ENCODE measurements around the gene UBP1.
"Not testable (repeated sequence)": the region's sequence is repeated elsewhere in the genome, so short reads cannot be mapped to it uniquely, and the experiment has no call there.

Gene UBP1, protein sequence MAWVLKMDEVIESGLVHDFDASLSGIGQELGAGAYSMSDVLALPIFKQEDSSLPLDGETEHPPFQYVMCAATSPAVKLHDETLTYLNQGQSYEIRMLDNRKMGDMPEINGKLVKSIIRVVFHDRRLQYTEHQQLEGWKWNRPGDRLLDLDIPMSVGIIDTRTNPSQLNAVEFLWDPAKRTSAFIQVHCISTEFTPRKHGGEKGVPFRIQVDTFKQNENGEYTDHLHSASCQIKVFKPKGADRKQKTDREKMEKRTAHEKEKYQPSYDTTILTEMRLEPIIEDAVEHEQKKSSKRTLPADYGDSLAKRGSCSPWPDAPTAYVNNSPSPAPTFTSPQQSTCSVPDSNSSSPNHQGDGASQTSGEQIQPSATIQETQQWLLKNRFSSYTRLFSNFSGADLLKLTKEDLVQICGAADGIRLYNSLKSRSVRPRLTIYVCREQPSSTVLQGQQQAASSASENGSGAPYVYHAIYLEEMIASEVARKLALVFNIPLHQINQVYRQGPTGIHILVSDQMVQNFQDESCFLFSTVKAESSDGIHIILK

DNA sequence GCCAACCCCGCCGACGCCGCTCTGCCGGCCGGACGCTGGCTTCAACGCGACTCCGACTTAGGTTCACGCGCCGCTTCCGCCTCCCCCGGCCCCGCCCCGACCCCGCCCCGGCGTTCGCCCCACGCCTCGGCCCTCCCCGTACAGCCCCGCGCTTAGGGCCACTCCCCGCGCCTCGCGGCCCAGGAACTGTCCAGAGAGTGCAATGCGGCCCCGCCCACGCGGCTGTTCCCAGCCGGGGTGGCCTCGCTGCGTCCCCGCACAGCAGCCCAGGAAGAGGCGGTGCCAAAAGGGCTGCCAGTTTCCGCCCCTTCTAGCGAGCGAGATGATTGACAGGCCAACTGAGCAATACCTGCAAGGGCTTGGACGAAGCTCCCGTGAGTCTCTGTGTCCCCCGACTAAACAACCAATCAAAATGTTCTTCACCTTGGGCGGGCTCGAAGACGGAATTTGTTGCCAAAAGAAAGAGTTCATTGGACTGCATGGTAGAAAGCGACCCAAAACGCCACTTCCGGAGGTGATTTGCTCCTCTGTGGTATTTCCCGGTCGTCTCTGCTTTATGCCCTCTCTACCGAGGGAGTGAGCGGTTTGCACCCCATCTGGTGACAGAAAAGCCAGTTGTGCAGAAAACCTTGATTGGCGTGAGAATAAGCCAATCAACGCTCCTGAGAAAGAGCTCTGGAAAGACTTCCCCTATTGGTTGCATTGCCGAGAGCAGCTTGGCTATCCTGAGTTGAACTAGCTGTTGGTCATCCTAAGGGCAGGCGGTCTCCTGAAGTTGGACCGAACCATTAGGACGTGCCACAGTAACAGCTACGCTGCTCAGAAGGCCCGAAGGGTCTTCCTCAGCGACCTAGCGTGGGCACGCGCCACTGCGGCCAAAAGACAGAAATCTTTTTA lies at the start of gene UBP1:
TSS of gene UBP1 (minus strand) at position 78 of the 897 bp plus-strand sequence. CDS start 557 bp downstream, outside the sequence.
- Mint-ChIP-seq H3K27me3 (no peaks in the 10 kb centered on the region), H3K9me3 (no peaks in the 10 kb centered on the region), H3K4me3 (peak within 1 kb of the TSS; percentile 99), H3K27ac (ENCODE audit: low read depth) (peak within 1 kb of the TSS; percentile 100), H3K36me3 (ENCODE audit: insufficient read depth) (peaks cover 18% of the 10 kb centered on the region), H3K4me1 (peaks cover 44% of the 10 kb centered on the region)
- DNase-seq (ENCODE audit: low spot score in 2 of 2) (peak; percentile 90 to 95), ATAC-seq (replicated peaks; ENCODE audit: extremely low read depth, poor library complexity, severe bottlenecking) (peak; percentile 84)

DNA sequence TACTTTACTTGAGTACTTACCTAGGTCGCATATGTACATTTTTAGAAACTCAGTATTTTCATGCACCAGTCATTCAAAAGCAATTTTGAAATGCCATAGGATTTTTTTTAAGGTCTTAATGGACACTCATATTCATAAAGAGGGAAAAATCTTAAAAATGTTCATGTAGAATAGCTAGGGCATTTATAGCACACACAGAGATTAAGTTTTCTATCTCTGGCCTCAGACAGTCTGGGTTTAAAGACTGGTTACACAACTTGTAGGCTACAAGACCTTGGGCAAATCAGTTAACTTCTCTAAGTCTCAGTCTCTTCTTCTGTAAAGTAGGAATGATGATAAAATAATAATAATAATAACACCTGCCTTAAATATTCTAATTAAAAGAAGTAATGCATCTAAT lies 48.5 kb upstream of the UBP1 start:
- no peaks in the 10 kb centered on the region for H3K9me3 Mint-ChIP-seq
- H3K4me3 Mint-ChIP-seq, result no peak overlapping the region
- H3K4me1 Mint-ChIP-seq, result no peaks in the 10 kb centered on the region
- no peaks in the 10 kb centered on the region for H3K36me3 Mint-ChIP-seq (ENCODE audit: insufficient read depth)
- no peaks in the 10 kb centered on the region for H3K27me3 Mint-ChIP-seq
- H3K27ac Mint-ChIP-seq (ENCODE audit: low read depth), result no peak overlapping the region
- DNase-seq (ENCODE audit: low spot score in 2 of 2) (no peak), ATAC-seq (replicated peaks; ENCODE audit: extremely low read depth, poor library complexity, severe bottlenecking) (no peak)

DNA sequence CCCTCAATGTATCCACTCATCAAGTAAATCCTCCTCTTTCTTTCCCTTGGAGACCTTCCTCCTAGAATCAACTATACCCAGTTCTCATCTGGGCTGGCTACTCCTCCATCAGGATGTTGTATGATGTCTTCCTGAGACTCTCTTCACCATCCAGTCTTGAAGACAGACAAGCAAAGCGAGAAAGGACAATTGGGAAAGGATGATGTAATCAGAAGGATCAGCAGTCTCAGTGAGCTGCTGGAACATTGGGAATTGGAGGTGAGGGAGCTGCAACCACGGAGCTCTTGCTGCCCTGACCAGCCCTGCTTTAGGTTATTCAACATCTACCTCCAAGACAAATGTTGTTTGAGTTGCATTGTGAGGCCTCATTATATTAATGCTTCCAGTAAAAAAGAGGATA lies 48.0 kb upstream of the UBP1 start:
- H3K4me1 Mint-ChIP-seq, result no peaks in the 10 kb centered on the region
- no peaks in the 10 kb centered on the region for H3K36me3 Mint-ChIP-seq (ENCODE audit: insufficient read depth)
- H3K27ac Mint-ChIP-seq (ENCODE audit: low read depth), result no peak overlapping the region
- ATAC-seq (replicated peaks; ENCODE audit: extremely low read depth, poor library complexity, severe bottlenecking) (no peak), DNase-seq (ENCODE audit: low spot score in 2 of 2) (no peak)
- H3K9me3 Mint-ChIP-seq, result no peaks in the 10 kb centered on the region
- no peak overlapping the region for H3K4me3 Mint-ChIP-seq
- no peaks in the 10 kb centered on the region for H3K27me3 Mint-ChIP-seq

DNA sequence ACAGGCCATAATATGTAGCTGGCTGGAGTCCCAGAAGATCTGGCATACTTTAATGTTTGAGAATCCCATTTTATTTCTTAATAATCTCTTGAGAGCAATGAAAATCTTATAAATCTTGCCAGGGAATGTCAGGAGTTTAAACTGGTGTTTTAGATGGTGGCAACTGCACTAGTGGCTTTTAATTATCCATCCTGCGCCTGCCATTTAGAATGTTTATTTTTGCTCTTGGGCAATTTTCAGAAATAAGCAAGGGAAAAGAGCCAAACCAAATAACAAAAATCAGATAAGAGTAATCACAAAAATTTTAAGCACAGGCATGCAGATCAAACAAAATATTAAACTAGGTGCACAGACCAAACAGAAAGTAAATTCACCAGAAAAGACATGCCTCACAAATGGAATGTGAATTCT lies 41.9 kb upstream of the UBP1 start:
- Mint-ChIP-seq H3K4me3 (no peak overlapping the region), H3K4me1 (no peaks in the 10 kb centered on the region), H3K27ac (ENCODE audit: low read depth) (no peak overlapping the region), H3K27me3 (no peaks in the 10 kb centered on the region), H3K9me3 (no peaks in the 10 kb centered on the region), H3K36me3 (ENCODE audit: insufficient read depth) (no peaks in the 10 kb centered on the region)
- no peak for ATAC-seq (replicated peaks; ENCODE audit: extremely low read depth, poor library complexity, severe bottlenecking)
- no peak for DNase-seq (ENCODE audit: low spot score in 2 of 2)

DNA sequence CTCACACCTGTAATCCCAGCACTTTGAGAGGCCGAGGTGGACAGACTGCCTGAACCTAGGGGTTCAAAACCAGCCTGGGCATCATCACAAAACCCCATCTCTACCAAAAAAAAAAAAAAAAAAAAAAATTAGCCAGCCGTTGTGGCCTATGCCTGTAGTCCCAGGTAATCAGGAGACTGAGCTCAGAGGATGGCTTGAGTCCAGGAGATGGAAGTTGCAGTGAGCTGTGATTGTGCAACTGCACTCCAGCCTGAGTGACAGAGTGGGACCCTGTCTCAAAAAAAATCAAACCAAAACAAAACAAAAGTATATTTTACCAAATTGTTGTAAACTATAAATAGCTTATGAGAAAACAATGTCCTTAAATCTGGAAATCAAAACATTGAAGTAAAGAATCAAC lies 34.7 kb upstream of the UBP1 start:
- Mint-ChIP-seq H3K27me3 (no peaks in the 10 kb centered on the region), H3K9me3 (no peaks in the 10 kb centered on the region), H3K27ac (ENCODE audit: low read depth) (no peak overlapping the region), H3K36me3 (ENCODE audit: insufficient read depth) (no peaks in the 10 kb centered on the region), H3K4me3 (no peak overlapping the region), H3K4me1 (no peaks in the 10 kb centered on the region)
- ATAC-seq (replicated peaks; ENCODE audit: extremely low read depth, poor library complexity, severe bottlenecking), result no peak
- no peak for DNase-seq (ENCODE audit: low spot score in 2 of 2)

DNA sequence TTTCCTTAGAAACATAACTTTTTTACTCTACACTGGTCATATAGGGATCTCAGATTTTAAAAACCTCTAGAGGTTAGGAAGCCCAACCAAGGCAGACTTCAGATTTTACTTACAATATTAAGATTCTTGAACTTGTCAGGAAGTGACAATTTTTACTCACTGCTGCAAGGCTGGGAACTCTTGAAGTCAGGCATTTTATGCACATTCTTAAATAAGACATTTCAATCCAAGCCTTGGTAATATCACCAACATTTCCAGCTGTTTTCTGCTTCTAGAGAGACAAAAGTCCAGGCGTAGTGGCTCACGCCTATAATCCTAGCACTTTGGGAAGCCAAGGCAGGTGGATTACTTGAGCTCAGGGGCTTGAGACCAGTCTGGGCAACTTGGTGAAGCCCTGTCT lies 33.6 kb upstream of the UBP1 start:
- Mint-ChIP-seq H3K4me1 (no peaks in the 10 kb centered on the region), H3K9me3 (no peaks in the 10 kb centered on the region), H3K4me3 (no peak overlapping the region), H3K27me3 (no peaks in the 10 kb centered on the region), H3K27ac (ENCODE audit: low read depth) (no peak overlapping the region), H3K36me3 (ENCODE audit: insufficient read depth) (no peaks in the 10 kb centered on the region)
- DNase-seq (ENCODE audit: low spot score in 2 of 2) (no peak), ATAC-seq (replicated peaks; ENCODE audit: extremely low read depth, poor library complexity, severe bottlenecking) (no peak)

DNA sequence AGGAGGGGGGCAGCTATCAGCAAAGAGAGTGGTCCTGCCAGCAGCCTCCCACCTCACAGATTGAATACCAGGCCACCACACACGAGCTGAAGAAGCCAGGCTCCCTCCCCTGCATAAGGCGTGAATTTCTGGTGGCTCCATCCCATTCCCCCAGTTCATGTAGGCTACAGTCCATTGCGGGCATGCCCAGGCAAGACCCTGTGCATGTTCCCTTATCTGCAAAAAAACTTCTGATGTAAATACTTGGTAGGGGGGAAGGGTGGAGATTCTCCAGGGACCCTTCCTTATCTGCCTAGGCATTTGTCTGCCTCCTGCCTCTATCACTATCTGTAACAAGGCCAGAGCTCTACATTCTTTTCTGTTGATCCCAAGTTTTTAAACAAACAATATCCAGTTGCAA lies 27.6 kb upstream of the UBP1 start:
- ATAC-seq (replicated peaks; ENCODE audit: extremely low read depth, poor library complexity, severe bottlenecking) (no peak), DNase-seq (ENCODE audit: low spot score in 2 of 2) (no peak)
- Mint-ChIP-seq H3K4me1 (no peaks in the 10 kb centered on the region), H3K27ac (ENCODE audit: low read depth) (no peak overlapping the region), H3K4me3 (no peak overlapping the region), H3K9me3 (no peaks in the 10 kb centered on the region), H3K27me3 (no peaks in the 10 kb centered on the region), H3K36me3 (ENCODE audit: insufficient read depth) (peaks cover 1% of the 10 kb centered on the region)

DNA sequence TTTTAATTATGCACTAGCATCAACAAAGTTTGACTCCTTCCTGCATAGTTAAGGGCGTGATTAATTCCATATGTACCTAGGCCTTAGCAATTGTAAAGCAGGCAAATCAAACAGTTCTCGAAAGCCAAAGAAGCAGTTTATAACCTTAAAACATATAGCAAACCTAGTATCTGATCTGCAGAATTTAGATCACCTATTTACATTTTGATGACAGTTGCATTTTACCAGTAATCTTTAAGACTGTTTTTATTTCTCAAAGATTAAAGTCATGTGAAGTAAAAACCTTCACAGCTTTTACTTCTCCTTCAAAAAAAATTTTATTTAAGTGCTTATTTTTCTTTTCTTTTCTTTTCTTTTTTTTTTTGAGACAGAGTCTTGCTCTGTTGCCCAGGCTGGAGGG lies 20.9 kb upstream of the UBP1 start:
- no peaks in the 10 kb centered on the region for H3K27me3 Mint-ChIP-seq
- no peaks in the 10 kb centered on the region for H3K4me1 Mint-ChIP-seq
- H3K36me3 Mint-ChIP-seq (ENCODE audit: insufficient read depth), result no peaks in the 10 kb centered on the region
- H3K9me3 Mint-ChIP-seq, result no peaks in the 10 kb centered on the region
- no peak overlapping the region for H3K4me3 Mint-ChIP-seq
- H3K27ac Mint-ChIP-seq (ENCODE audit: low read depth), result no peak overlapping the region
- ATAC-seq (replicated peaks; ENCODE audit: extremely low read depth, poor library complexity, severe bottlenecking) (no peak), DNase-seq (ENCODE audit: low spot score in 2 of 2) (no peak)

DNA sequence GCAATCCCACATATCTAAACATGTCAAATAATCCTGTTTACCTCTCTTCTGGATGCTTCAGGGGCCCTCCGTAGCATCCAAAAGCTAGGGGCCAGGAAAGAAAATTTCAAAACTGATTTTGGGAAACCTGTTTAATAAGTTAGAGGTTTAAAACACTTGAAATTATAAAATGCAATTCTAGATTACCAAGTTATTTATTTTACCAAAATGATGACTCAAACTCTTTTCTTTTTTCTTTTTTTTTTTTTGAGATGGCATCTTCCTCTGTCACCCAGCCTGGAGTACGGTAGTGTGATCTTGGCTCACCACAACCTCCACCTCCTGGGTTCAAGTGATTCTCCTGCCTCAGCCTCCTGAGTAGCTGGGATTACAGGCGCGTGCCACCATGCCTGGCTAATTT lies 19.4 kb upstream of the UBP1 start:
- H3K27me3 Mint-ChIP-seq; H3K4me1 Mint-ChIP-seq; H3K4me3 Mint-ChIP-seq; DNase-seq (ENCODE audit: low spot score in 2 of 2); ATAC-seq (replicated peaks; ENCODE audit: extremely low read depth, poor library complexity, severe bottlenecking); H3K9me3 Mint-ChIP-seq; H3K27ac Mint-ChIP-seq (ENCODE audit: low read depth); H3K36me3 Mint-ChIP-seq (ENCODE audit: insufficient read depth): not testable (repeated sequence)

DNA sequence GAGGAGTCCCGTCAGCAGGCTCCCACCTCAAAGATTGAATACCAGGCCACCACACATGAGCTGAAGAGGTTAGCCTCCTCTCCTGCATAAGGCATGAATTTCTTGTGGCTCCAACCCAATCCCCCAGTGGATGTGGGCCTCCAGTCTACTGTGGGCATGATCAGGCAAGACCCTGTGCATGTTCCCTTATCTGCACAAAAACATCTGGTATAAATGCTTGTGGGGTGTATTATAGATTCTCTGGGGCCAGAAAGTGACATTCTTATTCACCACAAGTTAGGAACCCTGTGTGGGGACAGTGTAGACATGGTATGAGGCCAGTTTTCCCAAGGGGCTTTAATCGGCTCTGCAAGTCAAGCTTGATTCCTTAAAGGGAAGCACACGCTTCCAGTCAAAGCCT lies 18.2 kb upstream of the UBP1 start:
- H3K4me3 Mint-ChIP-seq, result no peak overlapping the region
- no peaks in the 10 kb centered on the region for H3K36me3 Mint-ChIP-seq (ENCODE audit: insufficient read depth)
- H3K27ac Mint-ChIP-seq (ENCODE audit: low read depth), result no peak overlapping the region
- H3K9me3 Mint-ChIP-seq, result no peaks in the 10 kb centered on the region
- no peak for DNase-seq (ENCODE audit: low spot score in 2 of 2)
- no peaks in the 10 kb centered on the region for H3K27me3 Mint-ChIP-seq
- no peak for ATAC-seq (replicated peaks; ENCODE audit: extremely low read depth, poor library complexity, severe bottlenecking)
- H3K4me1 Mint-ChIP-seq, result no peaks in the 10 kb centered on the region

DNA sequence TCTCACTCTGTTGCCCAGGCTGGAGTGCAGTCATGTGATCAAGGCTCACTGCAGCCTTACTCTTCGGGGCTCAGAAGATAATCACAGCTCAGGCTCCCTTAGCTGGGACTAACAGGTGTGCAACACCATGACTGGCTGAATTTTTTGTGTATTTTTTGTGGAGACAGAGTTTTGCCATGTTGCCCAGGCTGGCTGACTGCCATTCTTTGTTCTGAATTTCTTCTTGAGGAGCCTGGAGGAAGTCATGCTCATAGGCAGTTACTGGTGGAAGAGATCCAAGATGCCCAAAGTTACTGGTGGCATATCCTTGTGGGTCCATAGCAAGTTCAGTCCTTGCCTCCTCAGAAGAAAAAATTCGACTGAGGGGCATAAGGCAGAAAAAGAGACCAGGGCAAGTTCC lies 16.6 kb upstream of the UBP1 start:
- Mint-ChIP-seq H3K36me3 (ENCODE audit: insufficient read depth) (no peaks in the 10 kb centered on the region), H3K4me3 (no peak overlapping the region), H3K4me1 (no peaks in the 10 kb centered on the region), H3K9me3 (no peaks in the 10 kb centered on the region), H3K27ac (ENCODE audit: low read depth) (no peak overlapping the region), H3K27me3 (no peaks in the 10 kb centered on the region)
- no peak for ATAC-seq (replicated peaks; ENCODE audit: extremely low read depth, poor library complexity, severe bottlenecking)
- DNase-seq (ENCODE audit: low spot score in 2 of 2), result no peak

DNA sequence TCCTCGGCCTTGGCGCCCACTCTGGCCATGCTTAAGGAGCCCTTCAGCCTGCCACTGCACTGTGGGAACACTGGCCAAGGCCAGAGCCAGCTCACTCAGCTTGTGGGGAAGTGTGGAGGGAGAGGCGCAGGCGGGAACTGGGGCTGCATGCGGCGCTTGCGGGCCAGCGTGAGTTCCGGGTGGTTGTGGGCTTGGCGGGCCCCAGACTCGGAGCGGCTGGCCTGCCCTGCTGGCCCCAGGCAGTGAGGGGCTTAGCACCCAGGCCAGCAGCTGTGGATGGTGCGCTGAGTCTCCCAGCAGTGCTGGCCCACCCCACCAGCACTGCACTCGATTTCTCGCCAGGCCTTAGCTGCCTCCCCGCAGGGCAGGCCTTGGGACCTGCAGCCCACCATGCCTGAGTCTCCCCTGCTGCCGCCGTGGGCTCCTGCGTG lies 13.1 kb upstream of the UBP1 start:
- Mint-ChIP-seq H3K27me3 (no peaks in the 10 kb centered on the region), H3K9me3 (no peaks in the 10 kb centered on the region), H3K4me1 (no peaks in the 10 kb centered on the region), H3K27ac (ENCODE audit: low read depth) (no peak overlapping the region), H3K36me3 (ENCODE audit: insufficient read depth) (no peaks in the 10 kb centered on the region), H3K4me3 (no peak overlapping the region)
- ATAC-seq (replicated peaks; ENCODE audit: extremely low read depth, poor library complexity, severe bottlenecking), result no peak
- DNase-seq (ENCODE audit: low spot score in 2 of 2), result no peak

DNA sequence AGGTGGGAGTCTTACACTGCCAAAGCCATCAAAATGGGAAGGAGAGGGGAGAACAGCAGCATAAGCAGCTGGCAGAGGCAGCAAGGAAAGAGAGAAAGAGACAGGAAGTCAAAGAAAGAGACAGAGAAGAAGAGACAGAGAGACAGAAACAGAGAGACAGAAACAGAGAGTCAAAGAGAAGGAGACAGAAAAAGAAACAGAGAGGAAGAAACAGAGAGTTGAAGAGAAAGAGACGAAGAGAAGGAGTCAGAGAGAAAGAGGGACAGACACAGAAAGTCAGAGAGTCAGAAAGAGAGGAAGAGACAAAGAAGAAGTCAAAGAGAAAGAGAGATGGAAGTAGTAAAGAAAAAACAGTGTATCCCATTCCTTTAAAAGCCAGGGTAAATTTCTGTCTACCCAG lies 11.8 kb upstream of the UBP1 start:
- DNase-seq (ENCODE audit: low spot score in 2 of 2); H3K27ac Mint-ChIP-seq (ENCODE audit: low read depth); H3K4me1 Mint-ChIP-seq; ATAC-seq (replicated peaks; ENCODE audit: extremely low read depth, poor library complexity, severe bottlenecking); H3K27me3 Mint-ChIP-seq; H3K4me3 Mint-ChIP-seq; H3K9me3 Mint-ChIP-seq; H3K36me3 Mint-ChIP-seq (ENCODE audit: insufficient read depth): not testable (repeated sequence)
